DND-41 (cell line): ENCODE results near the gene CABP4.

Experiments used
- CTCF ChIP-seq: IDR thresholded peaks from 2 replicates; pipeline ENCODE4 v1.5.1; 2012; ENCODE audit warnings: borderline replicate concordance, low read length, moderate library complexity, mild to moderate bottlenecking; ENCODE audit not compliant: poor library complexity, severe bottlenecking; ENCODE audit errors: extremely low read depth
- EZH2 ChIP-seq: IDR thresholded peaks from 3 replicates; pipeline ENCODE4 v1.6.1; 2012; ENCODE audit warnings: borderline replicate concordance, low read depth, mild to moderate bottlenecking, moderate library complexity, low read length, inconsistent platforms; ENCODE audit not compliant: severe bottlenecking

DNA sequence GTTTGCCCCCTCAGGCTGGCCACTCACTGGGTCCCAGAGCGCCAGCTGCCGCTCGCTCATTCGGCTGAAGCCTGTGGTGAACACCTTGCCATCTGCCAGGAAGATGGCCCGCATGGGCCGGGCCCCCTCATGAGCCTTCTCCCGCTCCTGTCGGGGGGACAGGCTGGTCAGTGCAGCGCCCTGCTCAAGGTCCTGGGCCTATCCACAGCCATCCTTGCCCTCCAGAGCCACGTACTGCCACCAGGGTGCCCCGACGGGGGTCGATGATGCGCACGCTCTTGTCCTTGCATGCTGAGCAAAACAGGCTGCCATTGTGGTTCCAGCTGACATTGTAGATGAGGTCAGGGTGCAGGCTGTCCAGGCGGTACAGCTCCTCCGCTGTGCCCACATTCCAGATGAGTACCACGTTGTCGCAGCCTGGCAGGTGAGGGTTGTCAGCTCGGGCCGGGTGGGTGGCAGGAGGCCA lies 14.0 kb upstream of the CABP4 start:
- TF ChIP-seq CTCF: no peak
- no peak for TF ChIP-seq EZH2
